ENCODE data around the gene BCKDHA. TPM values are rescaled to one million over a fixed set of nuclear protein-coding genes. Genes with fewer than 3 reads are reported as not detected.

Gene BCKDHA
- total RNA-seq, 2 experiments from 2014 or later = 16.8 to 66.4 TPM

GRCh38 chr19:41415154-41415571 lies 17.5 kb downstream of the BCKDHA start:
- POLR2A ChIA-PET = no interaction called here
- no peak for TF ChIP-seq CTCF (conservative IDR thresholded peaks at IDR 0.05; ENCODE audit: low read length)
- TF ChIP-seq EZH2phosphoT487 (IDR thresholded peaks at IDR 0.05; ENCODE audit: borderline replicate concordance, low read depth, low read length) = no peak
- Histone ChIP-seq H3K4me1 (ENCODE audit: insufficient read depth, low read length, poor library complexity, severe bottlenecking) (no peaks in the 10 kb centered on the region), H3K27ac (ENCODE audit: low read depth, low read length, poor library complexity, severe bottlenecking) (no peak overlapping the region), H3K36me3 (ENCODE audit: insufficient read depth, low read length) (peaks cover 20% of the 10 kb centered on the region), H3K9me3 (ENCODE audit: low read length) (no peaks in the 10 kb centered on the region), H3K4me3 (ENCODE audit: low read depth, low read length, poor library complexity, severe bottlenecking) (no peak overlapping the region), H3K4me2 (ENCODE audit: low read length) (no peak overlapping the region), H3K9me2 (ENCODE audit: insufficient read depth, low read length) (no peaks in the 10 kb centered on the region), H2AFZ (ENCODE audit: low read length) (no peak overlapping the region), H3K79me2 (ENCODE audit: insufficient read depth, low read depth, low read length) (no peaks in the 10 kb centered on the region), H4K20me1 (ENCODE audit: insufficient read depth, low read length) (no peaks in the 10 kb centered on the region)
- no peak for DNase-seq (ENCODE audit: low spot score)
- CTCF ChIA-PET (ENCODE audit: unreplicated experiment) = no interaction called here
- intact Hi-C loops (cut with micrococcal nuclease; ENCODE audit: unreplicated experiment) = no loop called here
- no TSS peak for BruUV-seq (replicated peaks)

- no peak for TF ChIP-seq CTCF (conservative IDR thresholded peaks at IDR 0.05; ENCODE audit: low read length)
- TF ChIP-seq EZH2phosphoT487 (IDR thresholded peaks at IDR 0.05; ENCODE audit: borderline replicate concordance, low read depth, low read length) = no peak
- no peak overlapping the region for H3K4me2 ChIP-seq (ENCODE audit: low read length)
- H3K36me3 ChIP-seq (ENCODE audit: insufficient read depth, low read length) = peaks cover 23% of the 10 kb centered on the region
- no peak for DNase-seq (ENCODE audit: low spot score)
- POLR2A ChIA-PET = no interaction called here
- no peak overlapping the region for H2AFZ ChIP-seq (ENCODE audit: low read length)
- H3K9me3 ChIP-seq (ENCODE audit: low read length) = no peaks in the 10 kb centered on the region
- CTCF ChIA-PET (ENCODE audit: unreplicated experiment) = no interaction called here
- BruUV-seq (replicated peaks) = no TSS peak
- H3K27ac ChIP-seq (ENCODE audit: low read depth, low read length, poor library complexity, severe bottlenecking) = no peak overlapping the region
- H3K9me2 ChIP-seq (ENCODE audit: insufficient read depth, low read length) = no peaks in the 10 kb centered on the region
- intact Hi-C loops (cut with micrococcal nuclease; ENCODE audit: unreplicated experiment) = no loop called here
- no peaks in the 10 kb centered on the region for H4K20me1 ChIP-seq (ENCODE audit: insufficient read depth, low read length)
- no peaks in the 10 kb centered on the region for H3K4me1 ChIP-seq (ENCODE audit: insufficient read depth, low read length, poor library complexity, severe bottlenecking)
- no peak overlapping the region for H3K4me3 ChIP-seq (ENCODE audit: low read depth, low read length, poor library complexity, severe bottlenecking)
- H3K79me2 ChIP-seq (ENCODE audit: insufficient read depth, low read depth, low read length) = no peaks in the 10 kb centered on the region
These were observed 18.6 kb downstream of the BCKDHA start for GRCh38 chr19:41416194-41416674.

- Histone ChIP-seq H3K4me2 (ENCODE audit: low read length) (no peak overlapping the region), H3K9me3 (ENCODE audit: low read length) (no peaks in the 10 kb centered on the region), H3K9me2 (ENCODE audit: insufficient read depth, low read length) (no peaks in the 10 kb centered on the region), H2AFZ (ENCODE audit: low read length) (no peak overlapping the region), H3K79me2 (ENCODE audit: insufficient read depth, low read depth, low read length) (no peaks in the 10 kb centered on the region), H3K36me3 (ENCODE audit: insufficient read depth, low read length) (peaks cover 23% of the 10 kb centered on the region), H4K20me1 (ENCODE audit: insufficient read depth, low read length) (no peaks in the 10 kb centered on the region), H3K4me3 (ENCODE audit: low read depth, low read length, poor library complexity, severe bottlenecking) (no peak overlapping the region), H3K4me1 (ENCODE audit: insufficient read depth, low read length, poor library complexity, severe bottlenecking) (no peaks in the 10 kb centered on the region), H3K27ac (ENCODE audit: low read depth, low read length, poor library complexity, severe bottlenecking) (no peak overlapping the region)
- DNase-seq (ENCODE audit: low spot score) = no peak
- POLR2A ChIA-PET = interaction anchor here (0.7 kb wide), 1 partner anchor 24 kb away, joined by 3 read pairs; no protein-coding TSS in a partner anchor
- no TSS peak for BruUV-seq (replicated peaks)
- CTCF ChIA-PET (ENCODE audit: unreplicated experiment) = no interaction called here
- TF ChIP-seq CTCF (conservative IDR thresholded peaks at IDR 0.05; ENCODE audit: low read length) = no peak
- no peak for TF ChIP-seq EZH2phosphoT487 (IDR thresholded peaks at IDR 0.05; ENCODE audit: borderline replicate concordance, low read depth, low read length)
- intact Hi-C loops (cut with micrococcal nuclease; ENCODE audit: unreplicated experiment) = no loop called here
These were observed 22.7 kb downstream of the BCKDHA start for GRCh38 chr19:41420101-41420880.

Data from OCI-LY7 (cell line).